Measurements from ENCODE around the gene TMEM222. TPM values are rescaled to one million over a fixed set of nuclear protein-coding genes. Genes with fewer than 3 reads are reported as not detected.

Gene TMEM222
- total and polyA plus RNA-seq, 7 experiments from 2014 or later: 23.7 to 66.1 (median 43.3) TPM

GRCh38 chr1:27350663-27351540 lies 28.9 kb downstream of the TMEM222 start:
- H3K36me3 Mint-ChIP-seq: peaks cover 4 to 16% (median 6%) of the 10 kb centered on the region in 5 donors

GRCh38 chr1:27351541-27352107 lies 29.7 kb downstream of the TMEM222 start:
- H3K36me3 ChIP-seq (ENCODE audit: control insufficient read depth in 2 of 3, insufficient read depth in 3 of 3, low read length in 3 of 3): peaks cover 0 to 39% (median 8%) of the 10 kb centered on the region in 3 experiments
- Mint-ChIP-seq H3K36me3 (peaks cover 0 to 12% (median 3%) of the 10 kb centered on the region in 5 donors), H3K27me3 (no peaks in the 10 kb centered on the region), H3K4me3 (no peak overlapping the region), H3K9me3 (no peaks in the 10 kb centered on the region), H3K4me1 (peaks cover 7 to 32% (median 25%) of the 10 kb centered on the region in 7 donors), H3K27ac (peak overlapping the region in 5 of 9 donors; percentile 14 to 74 (median 41))
- no peaks in the 10 kb centered on the region for H3K27me3 ChIP-seq (ENCODE audit: control insufficient read depth in 2 of 2, insufficient read depth in 2 of 2, low read length in 2 of 2)
- no peak overlapping the region for H3K4me3 ChIP-seq (ENCODE audit: low read length)
- ATAC-seq: no peak
- no peak overlapping the region for H3K27ac ChIP-seq (ENCODE audit: low read depth, low read length)
- POLR2A ChIA-PET: interaction anchor here (0.8 to 9.2 kb wide), 2 partner anchors 7 to 18 kb away, joined by 3 to 111 read pairs; partner anchors contain the start of gene SYTL1
- peaks cover 11 to 17% of the 10 kb centered on the region in 2 donors for H3K4me1 ChIP-seq (ENCODE audit: control insufficient read depth in 2 of 2, insufficient read depth in 2 of 2, low read length in 2 of 2)
- no peak for DNase-seq
- CTCF ChIA-PET: interaction anchor here (1.0 kb wide), 1 partner anchor 28 kb away, joined by 3 read pairs; no protein-coding TSS in a partner anchor
- no peaks in the 10 kb centered on the region for H3K9me3 ChIP-seq (ENCODE audit: control insufficient read depth in 2 of 3, low read length in 3 of 3)
- intact Hi-C loops (cut with micrococcal nuclease): no loop called here

More at GRCh38 chr1:27350663-27351540, 28.9 kb downstream of the TMEM222 start:
- ATAC-seq (no peak), DNase-seq (no peak)
- Histone ChIP-seq H3K9me3 (ENCODE audit: control insufficient read depth in 2 of 3, low read length in 3 of 3) (no peaks in the 10 kb centered on the region), H3K4me1 (ENCODE audit: control insufficient read depth in 2 of 2, insufficient read depth in 2 of 2, low read length in 2 of 2) (peaks cover 6 to 9% of the 10 kb centered on the region in 2 donors), H3K27me3 (ENCODE audit: control insufficient read depth in 2 of 2, insufficient read depth in 2 of 2, low read length in 2 of 2) (no peaks in the 10 kb centered on the region), H3K36me3 (ENCODE audit: control insufficient read depth in 2 of 3, insufficient read depth in 3 of 3, low read length in 3 of 3) (peaks cover 0 to 44% (median 8%) of the 10 kb centered on the region in 3 experiments), H3K4me3 (ENCODE audit: low read length) (no peak overlapping the region), H3K27ac (ENCODE audit: low read depth, low read length) (no peak overlapping the region)
- ChIA-PET CTCF (interaction anchor here (1.0 to 1.7 kb wide), 2 partner anchors 19 to 28 kb away, joined by 3 to 8 read pairs; no protein-coding TSS in a partner anchor), POLR2A (interaction anchor here (0.8 to 9.2 kb wide), 3 partner anchors 7 to 17 kb away, joined by 3 to 111 read pairs (median 3); partner anchors contain the start of gene SYTL1)
- H3K27me3 Mint-ChIP-seq: no peaks in the 10 kb centered on the region
- H3K4me3 Mint-ChIP-seq: peak overlapping the region in 1 of 10 donors; percentile 18
- peak overlapping the region in 2 of 9 donors; percentile 17 to 51 for H3K27ac Mint-ChIP-seq
- peaks cover 12 to 31% (median 27%) of the 10 kb centered on the region in 7 donors for H3K4me1 Mint-ChIP-seq
- intact Hi-C loops (cut with micrococcal nuclease): no loop called here
- no peaks in the 10 kb centered on the region for H3K9me3 Mint-ChIP-seq

GRCh38 chr1:27353166-27353565 lies 31.2 kb downstream of the TMEM222 start:
- Histone ChIP-seq H3K4me1 (ENCODE audit: control insufficient read depth in 2 of 2, insufficient read depth in 2 of 2, low read length in 2 of 2) (peaks cover 24 to 31% of the 10 kb centered on the region in 2 donors), H3K9me3 (ENCODE audit: control insufficient read depth in 2 of 3, low read length in 3 of 3) (no peaks in the 10 kb centered on the region), H3K27me3 (ENCODE audit: control insufficient read depth in 2 of 2, insufficient read depth in 2 of 2, low read length in 2 of 2) (no peaks in the 10 kb centered on the region), H3K27ac (ENCODE audit: low read depth, low read length) (no peak overlapping the region), H3K4me3 (ENCODE audit: low read length) (no peak overlapping the region), H3K36me3 (ENCODE audit: control insufficient read depth in 2 of 3, insufficient read depth in 3 of 3, low read length in 3 of 3) (peaks cover 0 to 28% (median 5%) of the 10 kb centered on the region in 3 experiments)
- H3K27ac Mint-ChIP-seq: peak overlapping the region in 2 of 9 donors; percentile 18 to 33
- H3K4me1 Mint-ChIP-seq: peaks cover 7 to 37% (median 29%) of the 10 kb centered on the region in 7 donors
- ChIA-PET POLR2A (interaction anchor here (0.5 to 9.2 kb wide), 5 partner anchors 9 to 27 kb away, joined by 3 to 111 read pairs (median 4); partner anchors contain the start of gene SYTL1), CTCF (interaction anchor here (0.5 kb wide), 1 partner anchor 33 kb away, joined by 3 read pairs; no protein-coding TSS in a partner anchor)
- H3K4me3 Mint-ChIP-seq: peak overlapping the region in 1 of 10 donors; percentile 45
- H3K9me3 Mint-ChIP-seq: no peaks in the 10 kb centered on the region
- DNase-seq (no peak), ATAC-seq (no peak)
- no peaks in the 10 kb centered on the region for H3K27me3 Mint-ChIP-seq
- intact Hi-C loops (cut with micrococcal nuclease): no loop called here
- peaks cover 0 to 5% (median 0%) of the 10 kb centered on the region in 5 donors for H3K36me3 Mint-ChIP-seq

GRCh38 chr1:27353629-27354028 lies 31.7 kb downstream of the TMEM222 start:
- no peak for DNase-seq
- peak overlapping the region; percentile 10 for H3K27ac ChIP-seq (ENCODE audit: low read depth, low read length)
- ChIA-PET POLR2A (interaction anchor here (0.6 to 9.2 kb wide), 5 partner anchors 9 to 49 kb away, joined by 4 to 111 read pairs (median 4); partner anchors contain the start of gene SYTL1), CTCF (interaction anchor here (0.6 to 1.0 kb wide), 4 partner anchors 8 to 632 kb away, joined by 3 to 8 read pairs (median 6); no protein-coding TSS in a partner anchor)
- Mint-ChIP-seq H3K27me3 (no peaks in the 10 kb centered on the region), H3K27ac (peak overlapping the region in 8 of 9 donors; percentile 18 to 79 (median 49)), H3K9me3 (no peaks in the 10 kb centered on the region), H3K4me1 (peaks cover 7 to 40% (median 28%) of the 10 kb centered on the region in 7 donors), H3K36me3 (peaks cover 0 to 5% (median 0%) of the 10 kb centered on the region in 5 donors), H3K4me3 (no peak overlapping the region)
- H3K4me1 ChIP-seq (ENCODE audit: control insufficient read depth in 2 of 2, insufficient read depth in 2 of 2, low read length in 2 of 2): peaks cover 27 to 31% of the 10 kb centered on the region in 2 donors
- ATAC-seq: no peak
- no peaks in the 10 kb centered on the region for H3K27me3 ChIP-seq (ENCODE audit: control insufficient read depth in 2 of 2, insufficient read depth in 2 of 2, low read length in 2 of 2)
- no peaks in the 10 kb centered on the region for H3K9me3 ChIP-seq (ENCODE audit: control insufficient read depth in 2 of 3, low read length in 3 of 3)
- H3K4me3 ChIP-seq (ENCODE audit: low read length): no peak overlapping the region
- intact Hi-C loops (cut with micrococcal nuclease): no loop called here
- peaks cover 0 to 28% (median 5%) of the 10 kb centered on the region in 3 experiments for H3K36me3 ChIP-seq (ENCODE audit: control insufficient read depth in 2 of 3, insufficient read depth in 3 of 3, low read length in 3 of 3)

GRCh38 chr1:27355683-27356082 lies 33.7 kb downstream of the TMEM222 start:
- intact Hi-C loops (cut with micrococcal nuclease): no loop called here
- Mint-ChIP-seq H3K4me1 (peaks cover 23 to 56% (median 45%) of the 10 kb centered on the region in 7 donors), H3K36me3 (peaks cover 0 to 8% (median 0%) of the 10 kb centered on the region in 5 donors), H3K9me3 (peaks cover 0 to 3% (median 0%) of the 10 kb centered on the region in 11 donors), H3K27me3 (no peaks in the 10 kb centered on the region), H3K27ac (peak overlapping the region in 8 of 9 donors; percentile 55 to 89 (median 72)), H3K4me3 (peak overlapping the region in 9 of 10 donors; percentile 48 to 86 (median 77))
- Histone ChIP-seq H3K4me1 (ENCODE audit: control insufficient read depth in 2 of 2, insufficient read depth in 2 of 2, low read length in 2 of 2) (peaks cover 37 to 41% of the 10 kb centered on the region in 2 donors), H3K36me3 (ENCODE audit: control insufficient read depth in 2 of 3, insufficient read depth in 3 of 3, low read length in 3 of 3) (peaks cover 0 to 15% (median under 1%) of the 10 kb centered on the region in 3 experiments), H3K9me3 (ENCODE audit: control insufficient read depth in 2 of 3, low read length in 3 of 3) (no peaks in the 10 kb centered on the region), H3K4me3 (ENCODE audit: low read length) (no peak overlapping the region), H3K27me3 (ENCODE audit: control insufficient read depth in 2 of 2, insufficient read depth in 2 of 2, low read length in 2 of 2) (no peaks in the 10 kb centered on the region), H3K27ac (ENCODE audit: low read depth, low read length) (peak overlapping the region; percentile 70)
- DNase-seq: no peak
- no peak for ATAC-seq
- ChIA-PET POLR2A (interaction anchor here (0.7 to 9.2 kb wide), 3 partner anchors 12 to 59 kb away, joined by 3 to 111 read pairs (median 9); partner anchors contain the start of gene SYTL1), CTCF (interaction anchor here (0.6 to 5.0 kb wide), 11 partner anchors 10 to 55 kb away, joined by 3 to 44 read pairs (median 5); partner anchors contain the start of gene SYTL1)

- peaks cover 23 to 56% (median 45%) of the 10 kb centered on the region in 7 donors for H3K4me1 Mint-ChIP-seq
- H3K4me3 Mint-ChIP-seq: peak overlapping the region; percentile 28 to 86 (median 76)
- peak overlapping the region; percentile 70 for H3K27ac ChIP-seq (ENCODE audit: low read depth, low read length)
- no peaks in the 10 kb centered on the region for H3K9me3 ChIP-seq (ENCODE audit: control insufficient read depth in 2 of 3, low read length in 3 of 3)
- peak overlapping the region in 8 of 9 donors; percentile 22 to 89 (median 66) for H3K27ac Mint-ChIP-seq
- ATAC-seq (no peak), DNase-seq (no peak)
- POLR2A ChIA-PET: interaction anchor here (0.7 to 9.2 kb wide), 5 partner anchors 12 to 306 kb away, joined by 3 to 111 read pairs (median 9); partner anchors contain the start of gene SYTL1
- peak overlapping the region; percentile 76 for H3K4me3 ChIP-seq (ENCODE audit: low read length)
- H3K27me3 Mint-ChIP-seq: no peaks in the 10 kb centered on the region
- CTCF ChIA-PET: interaction anchor here (0.8 to 5.0 kb wide), 13 partner anchors 9 to 55 kb away, joined by 3 to 44 read pairs (median 8); partner anchors contain the start of genes GPR3 and SYTL1
- intact Hi-C loops (cut with micrococcal nuclease): no loop called here
- peaks cover 37 to 41% of the 10 kb centered on the region in 2 donors for H3K4me1 ChIP-seq (ENCODE audit: control insufficient read depth in 2 of 2, insufficient read depth in 2 of 2, low read length in 2 of 2)
- no peaks in the 10 kb centered on the region for H3K27me3 ChIP-seq (ENCODE audit: control insufficient read depth in 2 of 2, insufficient read depth in 2 of 2, low read length in 2 of 2)
- peaks cover 0 to 9% (median 0%) of the 10 kb centered on the region in 3 experiments for H3K36me3 ChIP-seq (ENCODE audit: control insufficient read depth in 2 of 3, insufficient read depth in 3 of 3, low read length in 3 of 3)
- peaks cover 0 to 8% (median 0%) of the 10 kb centered on the region in 5 donors for H3K36me3 Mint-ChIP-seq
- peaks cover 0 to 3% (median 0%) of the 10 kb centered on the region in 11 donors for H3K9me3 Mint-ChIP-seq
These were observed 34.3 kb downstream of the TMEM222 start for GRCh38 chr1:27356277-27356618.
